ENCODE data around the gene AGPS.
"Not testable (repeated sequence)": the region's sequence is repeated elsewhere in the genome, so short reads cannot be mapped to it uniquely, and the experiment has no call there.

AGPS gene

GRCh38 chr2:177419274-177419673 is 26.7 kb downstream of the AGPS start:
- no peak for FAIRE-seq

DNA sequence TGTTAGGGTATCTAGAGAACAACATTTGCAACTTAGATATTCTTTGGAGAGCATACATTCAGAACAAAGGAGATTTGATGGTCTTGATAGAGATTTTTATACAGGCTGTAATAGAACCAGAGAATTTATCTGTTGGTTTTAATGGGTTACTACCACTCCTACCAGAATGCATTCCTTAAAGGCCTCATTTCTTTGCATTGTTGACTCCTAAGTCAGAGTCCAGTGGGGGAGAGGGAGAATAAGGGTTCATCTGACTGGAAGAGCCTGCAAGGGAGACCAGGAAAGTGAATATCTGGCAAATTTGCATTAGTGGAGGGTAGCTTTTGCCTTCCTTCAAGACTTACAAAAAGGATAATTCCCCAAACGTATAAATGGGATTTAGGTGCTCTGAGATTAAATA is 29.7 kb downstream of the AGPS start:
- FAIRE-seq (no peak), DNase-seq (ENCODE audit: low spot score) (no peak)

More at GRCh38 chr2:177419274-177419673, 26.7 kb downstream of the AGPS start:
- DNase-seq (ENCODE audit: low spot score) = no peak

DNA sequence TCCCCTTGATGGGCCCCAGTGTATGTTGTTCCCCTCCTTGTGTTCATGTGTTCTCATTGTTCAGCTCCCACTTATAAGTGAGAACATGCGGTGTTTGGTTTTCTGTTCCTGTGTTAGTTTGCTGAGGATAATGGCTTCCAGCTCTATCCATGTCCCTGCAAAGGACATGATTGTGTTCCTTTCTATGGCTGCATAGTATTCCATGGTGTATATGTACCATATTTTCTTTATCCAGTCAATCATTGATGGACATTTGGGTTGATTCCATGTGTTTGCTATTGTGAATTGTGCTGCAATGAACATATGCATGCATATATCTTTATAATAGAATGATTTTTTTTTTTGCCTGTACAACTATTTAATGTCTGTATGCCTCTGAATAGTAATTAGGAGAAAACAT is 31.5 kb downstream of the AGPS start:
- not testable (repeated sequence) for DNase-seq (ENCODE audit: low spot score); FAIRE-seq

GRCh38 chr2:177424620-177425019 is 32.0 kb downstream of the AGPS start:
- DNase-seq (ENCODE audit: low spot score); FAIRE-seq: not testable (repeated sequence)

- no peak for DNase-seq (ENCODE audit: low spot score)
- no peak for FAIRE-seq
Observed at GRCh38 chr2:177427316-177427715, 34.7 kb downstream of the AGPS start.

DNA sequence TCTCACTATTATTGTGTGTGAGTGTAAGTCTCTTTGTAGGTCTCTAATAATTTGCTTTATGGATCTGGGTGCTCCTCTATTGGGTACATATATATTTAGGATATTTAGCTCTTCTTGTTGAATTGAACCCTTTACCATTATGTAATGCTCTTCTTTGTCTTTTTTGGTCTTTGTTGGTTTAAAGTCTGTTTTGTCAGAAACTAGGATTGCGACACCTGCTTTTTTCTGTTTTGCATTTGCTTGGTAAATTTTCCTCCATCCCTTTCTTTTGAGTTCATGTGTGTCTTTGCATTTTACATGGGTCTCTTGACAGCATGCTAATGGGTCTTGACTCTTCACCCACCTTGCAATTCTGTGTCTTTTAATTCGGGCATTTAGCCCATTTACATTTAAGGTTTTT is 35.4 kb downstream of the AGPS start:
- FAIRE-seq; DNase-seq (ENCODE audit: low spot score): not testable (repeated sequence)

DNA sequence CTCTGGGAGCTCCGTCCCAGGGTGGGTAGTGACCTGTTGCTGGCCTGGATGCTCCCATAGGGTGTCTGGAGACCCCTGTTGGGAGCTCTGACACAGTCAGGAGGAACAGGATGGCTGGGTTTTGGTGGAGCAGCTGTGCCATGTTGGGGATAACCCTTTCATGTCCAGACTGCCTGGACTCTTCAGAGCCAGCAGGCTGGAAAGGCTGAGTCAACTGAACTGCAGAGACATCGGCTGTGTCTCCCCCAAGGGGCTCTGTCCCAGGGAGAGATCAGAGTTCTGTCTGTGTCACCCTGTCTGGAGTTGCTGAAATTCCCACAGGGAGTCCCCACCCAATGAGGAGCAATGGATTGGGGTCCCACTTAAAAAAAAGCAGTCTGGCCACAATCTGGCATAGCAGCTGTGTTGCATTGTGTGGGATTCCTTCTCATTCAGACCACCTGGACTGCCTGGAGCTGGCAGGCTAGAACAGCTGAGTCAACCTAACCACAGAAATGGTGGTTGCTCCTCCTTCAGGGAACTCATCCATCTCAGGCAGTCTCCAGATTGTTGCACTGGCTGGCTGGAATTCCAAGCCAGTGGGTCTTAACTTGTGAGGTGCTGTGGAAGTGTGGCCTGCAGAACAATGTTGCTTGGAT is 37.2 kb downstream of the AGPS start:
- FAIRE-seq = peak; percentile 93
- peak; percentile 54 for DNase-seq (ENCODE audit: low spot score)

GRCh38 chr2:177430411-177430810 is 37.8 kb downstream of the AGPS start:
- DNase-seq (ENCODE audit: low spot score) (no peak), FAIRE-seq (no peak)

DNA sequence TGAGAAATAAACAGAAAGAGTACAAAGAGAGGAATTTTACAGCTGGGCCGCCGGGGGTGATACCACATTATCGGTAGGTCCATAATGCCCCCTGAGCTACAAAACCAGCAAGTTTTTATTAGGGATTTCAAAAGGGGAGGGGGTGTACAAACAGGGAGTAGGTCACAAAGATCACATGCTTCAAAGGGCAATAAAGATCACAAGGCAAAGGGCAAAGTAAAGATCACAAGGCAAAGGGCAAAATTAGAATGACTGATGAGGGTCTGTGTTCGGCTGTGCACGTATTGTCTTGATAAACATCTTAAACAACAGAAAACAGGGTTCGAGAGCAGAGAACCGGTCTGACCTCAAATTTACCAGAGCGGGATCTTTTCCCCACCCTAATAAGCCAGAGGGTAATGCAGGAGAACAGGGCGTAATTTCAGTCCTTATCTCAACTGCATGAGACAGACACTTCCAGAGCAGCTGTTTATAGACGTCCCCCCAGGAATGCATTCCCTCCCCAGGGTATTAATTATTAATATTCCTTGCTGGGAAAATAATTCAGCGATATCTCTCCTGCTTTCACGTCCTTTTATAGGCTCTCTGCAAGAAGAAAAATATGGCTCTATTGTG is 38.6 kb downstream of the AGPS start:
- DNase-seq (ENCODE audit: low spot score); FAIRE-seq: not testable (repeated sequence)

DNA sequence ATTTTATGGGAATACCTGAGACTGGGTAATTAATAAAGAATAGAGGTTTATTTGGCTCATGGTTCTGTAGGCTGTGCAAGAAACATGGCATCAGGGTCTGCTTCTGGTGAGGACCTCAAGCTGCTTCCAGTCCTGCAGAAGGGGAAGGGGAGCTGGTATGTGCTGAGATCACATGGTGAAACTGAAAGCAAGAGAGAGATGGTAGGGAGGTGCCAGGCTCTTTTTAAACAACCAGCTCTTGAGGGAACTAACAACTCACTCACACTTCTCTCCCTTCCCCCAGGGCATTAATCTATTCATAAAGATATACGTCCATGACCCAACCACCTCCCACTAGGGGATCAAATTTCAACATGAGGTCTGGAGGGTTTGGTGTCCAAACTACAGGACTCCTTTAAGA is 40.1 kb downstream of the AGPS start:
- DNase-seq (ENCODE audit: low spot score) (no peak), FAIRE-seq (no peak)

- FAIRE-seq = no peak
Observed at GRCh38 chr2:177433402-177433801, 40.8 kb downstream of the AGPS start.

GRCh38 chr2:177434475-177434874 is 41.9 kb downstream of the AGPS start:
- DNase-seq (ENCODE audit: low spot score) (no peak), FAIRE-seq (no peak)

More at GRCh38 chr2:177433402-177433801, 40.8 kb downstream of the AGPS start:
- no peak for DNase-seq (ENCODE audit: low spot score)

- no peak for FAIRE-seq
Observed at GRCh38 chr2:177445200-177445599, 52.6 kb downstream of the AGPS start.

GRCh38 chr2:177448031-177448430 is 55.5 kb downstream of the AGPS start:
- DNase-seq (ENCODE audit: low spot score) = no peak
- FAIRE-seq = no peak

More at GRCh38 chr2:177445200-177445599, 52.6 kb downstream of the AGPS start:
- DNase-seq (ENCODE audit: low spot score) = no peak

DNA sequence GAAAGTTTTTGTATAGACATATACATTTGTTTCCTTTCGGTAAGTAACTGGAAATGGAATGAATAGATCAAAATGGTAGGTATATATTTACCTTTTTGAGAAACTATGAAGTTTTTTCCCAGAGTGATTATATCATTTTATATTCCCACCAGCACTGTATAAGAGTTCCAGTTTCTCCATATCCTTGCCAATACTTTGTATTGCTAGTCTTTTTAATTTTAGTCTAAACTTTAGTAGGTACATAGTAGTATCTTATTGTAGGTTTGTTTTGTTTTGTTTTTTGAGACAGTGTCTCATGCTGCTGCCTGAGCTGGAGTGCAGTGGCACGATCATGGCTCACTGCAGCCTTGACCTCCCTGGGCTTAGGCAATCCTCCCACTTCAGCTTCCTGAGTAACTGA is 56.6 kb downstream of the AGPS start:
- FAIRE-seq = no peak
- no peak for DNase-seq (ENCODE audit: low spot score)

DNA sequence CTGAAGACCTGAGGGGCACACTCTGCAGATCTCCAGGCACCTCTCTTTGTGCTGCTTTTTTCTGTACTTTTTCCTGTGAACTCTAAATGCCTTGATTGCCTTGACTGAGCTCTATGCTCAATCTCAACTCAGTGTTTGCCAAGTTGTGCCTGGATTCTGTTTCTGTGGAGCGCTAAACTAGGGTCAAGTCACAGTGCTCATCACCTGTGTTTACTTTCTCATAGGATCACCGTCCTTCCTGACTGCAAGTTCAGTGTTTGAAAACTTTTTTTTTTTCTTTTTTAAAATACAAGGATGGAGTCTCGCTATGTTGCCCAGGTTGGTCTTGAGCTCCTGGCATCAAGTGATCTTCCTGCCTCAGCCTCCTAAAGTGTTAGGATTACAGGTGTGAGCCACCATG is 62.6 kb downstream of the AGPS start:
- DNase-seq (ENCODE audit: low spot score) = no peak
- no peak for FAIRE-seq

- DNase-seq (ENCODE audit: low spot score); FAIRE-seq: not testable (repeated sequence)
Observed at GRCh38 chr2:177459756-177460155, 67.2 kb downstream of the AGPS start.

- FAIRE-seq = peak; percentile 9
- DNase-seq (ENCODE audit: low spot score) = no peak
Observed at GRCh38 chr2:177460973-177461585, 68.5 kb downstream of the AGPS start.

DNA sequence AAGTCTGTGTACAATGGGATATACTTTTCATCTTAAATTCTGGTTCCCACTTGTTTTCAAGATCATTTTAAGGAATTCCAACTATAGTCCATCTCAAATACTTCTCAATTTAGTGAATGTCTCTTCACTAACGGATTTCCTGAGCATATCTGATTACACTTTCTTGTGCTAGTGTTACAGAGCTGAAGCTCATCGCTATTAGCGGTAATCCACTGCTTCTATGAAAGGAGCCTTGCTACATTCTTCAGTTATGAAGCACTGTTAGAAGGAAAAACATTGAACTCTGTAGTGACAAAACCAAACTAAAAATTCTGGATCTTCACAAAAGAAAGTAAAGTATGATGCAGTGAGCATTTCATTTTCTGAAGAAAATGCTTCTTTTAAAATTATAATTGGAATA is 72.0 kb downstream of the AGPS start:
- FAIRE-seq (no peak), DNase-seq (ENCODE audit: low spot score) (no peak)

GRCh38 chr2:177465400-177466138 is 73.0 kb downstream of the AGPS start:
- DNase-seq (ENCODE audit: low spot score) (no peak), FAIRE-seq (peak; percentile 23)

GRCh38 chr2:177466337-177467195 is 74.0 kb downstream of the AGPS start:
- DNase-seq (ENCODE audit: low spot score) (peak; percentile 39), FAIRE-seq (no peak)

All from urothelium cell line (cell line).